ENCODE results near the gene LAMC3.

GRCh38 chr9:131015876-131016397 is 7.0 kb downstream of the LAMC3 start:
- TF ChIP-seq CTCF (IDR thresholded peaks at IDR 0.05) (no peak), POLR2A (IDR thresholded peaks at IDR 0.05) (no peak), POLR2AphosphoS5 (IDR thresholded peaks at IDR 0.05) (no peak)

All from breast epithelium (tissue), 3 donors.